Ascending aorta (tissue), 2 donors: ENCODE results near the gene STX10. TPM values are rescaled to one million over a fixed set of nuclear protein-coding genes. Genes with fewer than 3 reads are reported as not detected.

Source experiments
- DNase-seq, 2 donors: peaks; one replicate each; pipeline ENCODE4 v3.0.0-alpha.2; 2019; ENCODE audit warnings: low spot score in 2 of 2
- H3K27ac ChIP-seq, 2 donors: fragments of 200-600 bp; sonication (generic); one replicate each; pipeline ENCODE4 v1.5.1; 2016 to 2017; ENCODE audit warnings: mild to moderate bottlenecking in 1 of 2
- H3K27me3 ChIP-seq: fragments of 200-600 bp; sonication (generic); one replicate; pipeline ENCODE4 v1.5.1; 2017
- H3K36me3 ChIP-seq, 2 donors: fragments of 200-600 bp; sonication (generic); one replicate each; pipeline ENCODE4 v1.5.1; 2016
- H3K4me1 ChIP-seq, 2 donors: fragments of 200-600 bp; sonication (generic); one replicate each; pipeline ENCODE4 v1.5.1; 2016 to 2017; ENCODE audit warnings: mild to moderate bottlenecking in 1 of 2
- H3K4me3 ChIP-seq, 2 donors: fragments of 200-600 bp; sonication (generic); one replicate each; pipeline ENCODE4 v1.5.1; 2016 to 2017; ENCODE audit warnings: mild to moderate bottlenecking in 1 of 2
- H3K9me3 ChIP-seq, 2 donors: fragments of 200-600 bp; sonication (generic); one replicate each; pipeline ENCODE4 v1.5.1; 2016
- CTCF ChIP-seq, 3 experiments: fragments of 200-600 bp in 2 of 3; fragments of 450-650 bp in 1 of 3; sonication (generic) in 2 of 3; IDR thresholded peaks; one replicate each; pipeline ENCODE4 v1.5.1; 2016 to 2019; ENCODE audit warnings: antibody characterized with exemption in 3 of 3, mild to moderate bottlenecking in 1 of 3, moderate library complexity in 1 of 3
- intact Hi-C: fragments of 100-400 bp; cut with DNase I; formaldehyde crosslinking; loops from one replicate; pipeline ENCODE4 v1.15.1; 2023
- total RNA-seq: library from RNA; depleted of rRNA; stranded (reverse); fragments of >200 nt; gene quantifications from one replicate; pipeline ENCODE4 v1.1.0, GENCODE V29; 2016

STX10 gene
- total RNA-seq, 1 donor from 2014 or later: 31.6 TPM

- Histone ChIP-seq H3K27me3 (no peaks in the 10 kb centered on the region), H3K4me3 (peak within 1 kb of the TSS; percentile 94 to 100), H3K9me3 (no peaks in the 10 kb centered on the region), H3K36me3 (peaks cover under 1 to 6% of the 10 kb centered on the region in 2 donors), H3K27ac (peak within 1 kb of the TSS; percentile 57 to 61), H3K4me1 (peaks cover 5 to 29% of the 10 kb centered on the region in 2 donors)
- DNase-seq: peak; percentile 56 to 94
- TF ChIP-seq CTCF (IDR thresholded peaks at IDR 0.05): no peak
- intact Hi-C loops: loop anchor here (1.0 to 5.0 kb wide), 2 partner anchors 32 to 614 kb away; partner anchors contain the start of genes IER2 and STX10
Observed at GRCh38 chr19:13117772-13118423, 32.3 kb downstream of the STX10 start, which contains the start of gene NACC1. Gene NACC1 (plus strand): TSS chr19:13118264. CDS start chr19:13135208, 16,944 bp downstream.

GRCh38 chr19:13117176-13117771 lies 32.9 kb downstream of the STX10 start:
- H3K27ac ChIP-seq: peak overlapping the region; percentile 57 to 61
- peak overlapping the region; percentile 91 to 94 for H3K4me3 ChIP-seq
- TF ChIP-seq CTCF (IDR thresholded peaks at IDR 0.05): no peak
- H3K4me1 ChIP-seq: peaks cover 5 to 29% of the 10 kb centered on the region in 2 donors
- H3K27me3 ChIP-seq: no peaks in the 10 kb centered on the region
- DNase-seq: no peak
- no peaks in the 10 kb centered on the region for H3K9me3 ChIP-seq
- peaks cover 6% of the 10 kb centered on the region in 2 donors for H3K36me3 ChIP-seq
- intact Hi-C loops: loop anchor here (1.0 to 5.0 kb wide), 2 partner anchors 33 to 615 kb away; partner anchors contain the start of genes IER2 and STX10

- no peak for TF ChIP-seq CTCF (IDR thresholded peaks at IDR 0.05)
- peak within 1 kb of the TSS; percentile 91 to 94 for H3K4me3 ChIP-seq
- H3K4me1 ChIP-seq: peaks cover 5 to 29% of the 10 kb centered on the region in 2 donors
- intact Hi-C loops: loop anchor here (1.0 to 5.0 kb wide), 2 partner anchors 34 to 616 kb away; partner anchors contain the start of genes IER2 and STX10
- H3K36me3 ChIP-seq: peaks cover 6 to 11% of the 10 kb centered on the region in 2 donors
- peak within 1 kb of the TSS; percentile 57 to 61 for H3K27ac ChIP-seq
- DNase-seq: peak; percentile 74 to 97
- no peaks in the 10 kb centered on the region for H3K9me3 ChIP-seq
- no peaks in the 10 kb centered on the region for H3K27me3 ChIP-seq
Observed at GRCh38 chr19:13116282-13117175, 33.6 kb downstream of the STX10 start, which contains the start of gene TRMT1. Gene TRMT1 (minus strand): TSS chr19:13116740. CDS start chr19:13116399, 341 bp downstream.

GRCh38 chr19:13115936-13116281 lies 34.3 kb downstream of the STX10 start:
- DNase-seq: no peak
- TF ChIP-seq CTCF (IDR thresholded peaks at IDR 0.05): no peak
- Histone ChIP-seq H3K27ac (peak overlapping the region; percentile 40 to 44), H3K9me3 (no peaks in the 10 kb centered on the region), H3K4me1 (peaks cover 5 to 29% of the 10 kb centered on the region in 2 donors), H3K36me3 (peaks cover 6 to 11% of the 10 kb centered on the region in 2 donors), H3K27me3 (no peaks in the 10 kb centered on the region), H3K4me3 (peak overlapping the region; percentile 91 to 94)
- intact Hi-C loops: loop anchor here (5.0 kb wide), 1 partner anchor 616 kb away; no protein-coding TSS in a partner anchor

GRCh38 chr19:13112555-13112954 lies 37.6 kb downstream of the STX10 start:
- intact Hi-C loops: no loop called here
- Histone ChIP-seq H3K4me1 (peaks cover 0 to 16% of the 10 kb centered on the region in 2 donors), H3K4me3 (no peak overlapping the region), H3K36me3 (peaks cover 12 to 22% of the 10 kb centered on the region in 2 donors), H3K9me3 (no peaks in the 10 kb centered on the region), H3K27ac (no peak overlapping the region), H3K27me3 (no peaks in the 10 kb centered on the region)
- no peak for TF ChIP-seq CTCF (IDR thresholded peaks at IDR 0.05)
- DNase-seq: no peak
